ENCODE data around the gene ZNF536. TPM values are rescaled to one million over a fixed set of nuclear protein-coding genes. Genes with fewer than 3 reads are reported as not detected.

ZNF536 gene
- total and polyA plus RNA-seq, 12 donors = 2.3 to 10.8 (median 6.4) TPM

GRCh38 chr19:30529876-30530275, 157.7 kb downstream of the ZNF536 start:
- intact Hi-C loops (cut with DNase I) = no loop called here

GRCh38 chr19:30530751-30531150, 158.6 kb downstream of the ZNF536 start:
- Histone ChIP-seq H3K4me3 (no peak overlapping the region), H3K9me3 (replicated peaks in 1 of 3) (no peaks in the 10 kb centered on the region), H3K36me3 (replicated peaks in 1 of 2) (no peaks in the 10 kb centered on the region), H3K27me3 (no peaks in the 10 kb centered on the region), H3K4me1 (replicated peaks in 1 of 2) (no peaks in the 10 kb centered on the region), H3K27ac (no peak overlapping the region)
- intact Hi-C loops (cut with DNase I) = no loop called here
- 82 to 90% (median 86%) methylated on average over 5 to 6 of the region's 6 CpGs for WGBS, 4 donors
- no peak for DNase-seq
- TF ChIP-seq POLR2A (IDR thresholded peaks at IDR 0.05) = no peak
- TF ChIP-seq CTCF (IDR thresholded peaks at IDR 0.05) = no peak

More at GRCh38 chr19:30529876-30530275, 157.7 kb downstream of the ZNF536 start:
- no peak overlapping the region for H3K27ac ChIP-seq
- TF ChIP-seq CTCF (IDR thresholded peaks at IDR 0.05) (no peak), POLR2A (IDR thresholded peaks at IDR 0.05) (no peak)
- no peak for DNase-seq
- H3K4me3 ChIP-seq = no peak overlapping the region
- H3K4me1 ChIP-seq (replicated peaks in 1 of 2) = no peaks in the 10 kb centered on the region
- no peaks in the 10 kb centered on the region for H3K36me3 ChIP-seq (replicated peaks in 1 of 2)
- WGBS, 4 donors = 83 to 90% (median 87%) methylated on average over 2 to 3 of the region's 3 CpGs
- no peaks in the 10 kb centered on the region for H3K27me3 ChIP-seq
- no peaks in the 10 kb centered on the region for H3K9me3 ChIP-seq (replicated peaks in 1 of 3)

GRCh38 chr19:30535011-30535410, 162.8 kb downstream of the ZNF536 start:
- Histone ChIP-seq H3K27ac (no peak overlapping the region), H3K4me1 (replicated peaks in 1 of 2) (no peaks in the 10 kb centered on the region), H3K4me3 (no peak overlapping the region), H3K36me3 (replicated peaks in 1 of 2) (no peaks in the 10 kb centered on the region), H3K27me3 (no peaks in the 10 kb centered on the region), H3K9me3 (replicated peaks in 1 of 3) (no peaks in the 10 kb centered on the region)
- WGBS, 4 donors = 86 to 92% (median 90%) methylated on average over 7 to 9 of the region's 9 CpGs
- no peak for DNase-seq
- no peak for TF ChIP-seq CTCF (IDR thresholded peaks at IDR 0.05)
- intact Hi-C loops (cut with DNase I) = no loop called here

GRCh38 chr19:30536975-30537374, 164.8 kb downstream of the ZNF536 start:
- no peaks in the 10 kb centered on the region for H3K27me3 ChIP-seq
- DNase-seq = no peak
- no peak overlapping the region for H3K27ac ChIP-seq
- no peak overlapping the region for H3K4me3 ChIP-seq
- no peaks in the 10 kb centered on the region for H3K9me3 ChIP-seq (replicated peaks in 1 of 3)
- no peak for TF ChIP-seq CTCF (IDR thresholded peaks at IDR 0.05)
- no peak for TF ChIP-seq POLR2A (IDR thresholded peaks at IDR 0.05)
- intact Hi-C loops (cut with DNase I) = no loop called here
- no peaks in the 10 kb centered on the region for H3K4me1 ChIP-seq (replicated peaks in 1 of 2)
- 77 to 93% (median 88%) methylated on average over 5 to 7 of the region's 7 CpGs for WGBS, 4 donors
- no peaks in the 10 kb centered on the region for H3K36me3 ChIP-seq (replicated peaks in 1 of 2)
